Common myeloid progenitor, CD34-positive (primary cell): Measurements from ENCODE around the gene KCNAB3.

ENCODE experiments used
- CTCF ChIA-PET: fragments of 350-600 bp; sonication (Branson Sonifier 250); formaldehyde crosslinking; loops from one replicate; lab custom pipeline; 2021; ENCODE audit warnings: antibody characterized with exemption; lab: Charles Lee
- POLR2A ChIA-PET: fragments of 350-600 bp; sonication (Branson Sonifier 250); formaldehyde crosslinking; loops from one replicate; lab custom pipeline; 2021; ENCODE audit warnings: antibody characterized with exemption; lab: Charles Lee
- DNase-seq, 3 donors: peaks; one replicate each; pipeline versions ENCODE4 v3.0.0 to v3.0.0-alpha.2; 2013
- H3K27ac ChIP-seq, 2 experiments: 1 replicate in 1 of 2; 2 replicates in 1 of 2; pipeline ENCODE4 v1.7.0; 2013; ENCODE audit warnings: inconsistent platforms in 2 of 2, low read length in 2 of 2, mild to moderate bottlenecking in 2 of 2, low read depth in 1 of 2, moderate library complexity in 1 of 2; ENCODE audit not compliant: severe bottlenecking in 2 of 2, insufficient read depth in 1 of 2, poor library complexity in 1 of 2
- H3K27me3 ChIP-seq, 5 experiments: replicated peaks in 2 of 5; 1 replicate in 3 of 5; 2 replicates in 2 of 5; pipeline versions ENCODE4 v1.6.1 to v1.7.0; 2013; ENCODE audit warnings: low read length in 4 of 5, mild to moderate bottlenecking in 2 of 5, moderate library complexity in 2 of 5, inconsistent platforms in 1 of 5; ENCODE audit not compliant: insufficient read depth in 5 of 5, control insufficient read depth in 4 of 5
- H3K36me3 ChIP-seq, 4 experiments: 1 replicate in 2 of 4; 2 replicates in 2 of 4; pipeline versions ENCODE4 v1.6.1 to v1.7.0; 2013; ENCODE audit warnings: low read length in 3 of 4, control low read depth in 1 of 4, mild to moderate bottlenecking in 1 of 4; ENCODE audit not compliant: control insufficient read depth in 4 of 4, insufficient read depth in 4 of 4
- H3K4me1 ChIP-seq, 4 experiments: 1 replicate in 3 of 4; 2 replicates in 1 of 4; pipeline versions ENCODE4 v1.6.1 to v1.7.1; 2013; ENCODE audit warnings: low read length in 3 of 4, mild to moderate bottlenecking in 3 of 4, control low read depth in 1 of 4, inconsistent platforms in 1 of 4, moderate library complexity in 1 of 4; ENCODE audit not compliant: control insufficient read depth in 4 of 4, insufficient read depth in 4 of 4; ENCODE audit errors: control extremely low read depth in 1 of 4
- H3K4me3 ChIP-seq, 7 experiments: 1 replicate in 4 of 7; 2 replicates in 3 of 7; pipeline versions ENCODE4 v1.5.1 to v1.7.0; 2013; ENCODE audit warnings: mild to moderate bottlenecking in 7 of 7, low read length in 6 of 7, moderate library complexity in 6 of 7, inconsistent platforms in 2 of 7, low read depth in 2 of 7, control low read depth in 1 of 7; ENCODE audit not compliant: insufficient read depth in 4 of 7, control insufficient read depth in 1 of 7; ENCODE audit errors: extremely low read depth in 1 of 7
- H3K9me3 ChIP-seq, 5 experiments: 1 replicate in 4 of 5; 2 replicates in 1 of 5; pipeline versions ENCODE4 v1.6.1 to v1.7.1; 2013; ENCODE audit warnings: low read length in 4 of 5, mild to moderate bottlenecking in 2 of 5, inconsistent platforms in 1 of 5, low read depth in 1 of 5, moderate library complexity in 1 of 5; ENCODE audit not compliant: control insufficient read depth in 4 of 5, insufficient read depth in 2 of 5; ENCODE audit errors: control extremely low read depth in 1 of 5
- WGBS: methylation state at CpG from one replicate; pipeline ENCODE4 v1.1.5; 2013; ENCODE audit not compliant: insufficient coverage; 5-methylcytosine and 5-hydroxymethylcytosine counted together

KCNAB3 gene

DNA sequence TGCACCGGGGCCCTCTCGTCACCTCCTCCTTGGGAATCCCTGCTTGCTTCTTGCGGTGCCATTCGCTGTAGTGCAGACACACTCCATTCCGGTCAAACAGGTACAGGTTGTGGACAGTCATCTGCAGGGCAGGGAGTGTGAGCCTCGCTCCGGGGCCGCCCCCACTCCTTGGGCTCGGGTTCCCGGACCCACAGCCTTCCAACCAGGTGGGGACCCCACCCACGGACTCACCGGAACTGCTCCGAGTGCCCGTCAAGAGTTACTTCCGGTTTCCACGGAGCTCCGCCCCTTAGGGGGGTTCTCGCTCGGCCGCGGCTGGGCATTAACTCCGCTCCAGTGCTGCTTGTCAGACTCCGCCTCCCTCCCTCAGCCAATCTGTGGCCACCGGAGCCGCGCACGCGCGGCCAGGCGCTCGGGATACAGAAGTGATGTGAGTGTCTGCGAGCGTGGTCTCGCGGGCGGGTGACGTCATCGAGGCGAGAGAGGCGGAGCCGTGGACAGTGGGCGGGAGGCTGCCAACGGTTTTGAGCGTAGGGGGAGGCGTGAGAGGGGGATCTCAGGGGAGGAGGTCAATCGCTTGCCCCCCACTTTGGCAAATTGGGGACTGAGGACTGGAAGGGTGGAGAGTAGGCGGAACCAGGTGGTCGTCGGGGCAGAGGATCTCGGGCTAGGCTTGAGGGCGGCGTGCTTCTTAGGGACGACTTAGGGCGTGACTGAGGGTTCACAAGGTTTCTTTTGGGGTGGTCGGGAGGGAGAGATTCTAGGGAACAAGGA lies 2.2 kb upstream of the KCNAB3 start, which contains the start of the genes CNTROB and TRAPPC1:
CNTROB (plus strand) TSS at position 498 of the 774 bp plus-strand sequence. CDS start 874 bp downstream, outside the sequence.
TRAPPC1 (minus strand) TSS at position 238 of the 774 bp plus-strand sequence; CDS start at position 121, 117 bp downstream.
- Histone ChIP-seq H3K4me3 (peak within 1 kb of the TSS; percentile 50 to 98 (median 88)), H3K36me3 (peaks cover 2 to 30% (median 22%) of the 10 kb centered on the region in 4 experiments), H3K27me3 (no peaks in the 10 kb centered on the region), H3K27ac (peak within 1 kb of the TSS; percentile 92 to 97), H3K4me1 (peaks cover 7 to 37% (median 24%) of the 10 kb centered on the region in 4 experiments), H3K9me3 (no peaks in the 10 kb centered on the region)
- ChIA-PET POLR2A (interaction anchor here (0.7 to 3.0 kb wide), 8 partner anchors 10 to 699 kb away, joined by 3 to 13 read pairs (median 4); partner anchors contain the start of gene RNF227), CTCF (interaction anchor here (0.6 to 5.2 kb wide), 19 partner anchors 8 to 206 kb away, joined by 3 to 36 read pairs (median 7); no protein-coding TSS in a partner anchor)
- DNase-seq, result peak; percentile 99 to 100 (median 99)
- WGBS, result 0% methylated on average over 39 of the region's 55 CpGs

DNA sequence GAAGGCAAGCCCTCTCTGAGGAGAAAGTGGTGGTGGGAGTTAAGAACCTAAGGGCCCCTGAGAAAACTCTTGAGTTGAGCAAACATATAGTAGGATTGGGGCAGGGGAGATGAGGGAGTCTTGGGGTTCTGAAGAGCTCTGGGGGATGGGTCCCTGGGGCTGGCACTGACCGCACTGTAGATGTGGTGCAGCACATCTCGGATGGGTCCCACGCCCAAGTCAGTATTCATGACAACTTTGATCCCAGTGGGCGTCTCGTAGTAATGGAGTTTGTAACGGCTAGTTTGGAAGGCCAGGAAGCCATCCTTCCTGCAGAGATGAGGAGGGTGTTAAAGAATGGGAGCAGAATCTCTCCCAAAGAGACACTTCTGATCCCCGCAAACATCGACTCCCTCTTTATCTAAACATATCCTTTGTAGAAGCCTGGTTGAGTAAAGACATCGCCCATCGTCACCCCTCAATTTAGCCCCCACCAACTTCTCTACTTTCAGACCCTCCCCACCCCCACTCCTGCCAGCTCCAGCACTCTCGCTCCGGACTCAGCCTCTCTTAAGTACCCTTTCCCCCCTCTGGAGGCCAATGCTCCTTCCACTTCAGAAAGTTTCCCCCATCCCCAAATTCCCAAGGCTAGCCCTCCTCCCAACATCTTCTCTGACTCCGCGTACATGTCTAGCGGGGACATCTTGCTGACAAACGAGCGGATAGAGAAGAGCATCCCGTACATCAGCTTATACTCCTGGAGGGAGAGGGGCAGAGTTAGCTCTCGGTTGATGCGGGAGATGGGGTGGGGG lies 1.4 kb upstream of the KCNAB3 start:
- CTCF ChIA-PET, result interaction anchor here (0.6 to 5.2 kb wide), 12 partner anchors 9 to 150 kb away, joined by 3 to 36 read pairs (median 4); partner anchors contain the start of gene RNF227
- WGBS, result 60% methylated on average over 7 of the region's 20 CpGs
- Histone ChIP-seq H3K27me3 (no peaks in the 10 kb centered on the region), H3K9me3 (no peaks in the 10 kb centered on the region), H3K4me1 (peaks cover 7 to 37% (median 24%) of the 10 kb centered on the region in 4 experiments), H3K27ac (peak overlapping the region; percentile 59 to 97), H3K36me3 (peaks cover 2 to 22% (median 15%) of the 10 kb centered on the region in 4 experiments), H3K4me3 (peak overlapping the region; percentile 50 to 98 (median 88))
- no peak for DNase-seq
- POLR2A ChIA-PET, result interaction anchor here (0.6 to 3.0 kb wide), 6 partner anchors 9 to 453 kb away, joined by 3 to 13 read pairs (median 4); partner anchors contain the start of gene RNF227

DNA sequence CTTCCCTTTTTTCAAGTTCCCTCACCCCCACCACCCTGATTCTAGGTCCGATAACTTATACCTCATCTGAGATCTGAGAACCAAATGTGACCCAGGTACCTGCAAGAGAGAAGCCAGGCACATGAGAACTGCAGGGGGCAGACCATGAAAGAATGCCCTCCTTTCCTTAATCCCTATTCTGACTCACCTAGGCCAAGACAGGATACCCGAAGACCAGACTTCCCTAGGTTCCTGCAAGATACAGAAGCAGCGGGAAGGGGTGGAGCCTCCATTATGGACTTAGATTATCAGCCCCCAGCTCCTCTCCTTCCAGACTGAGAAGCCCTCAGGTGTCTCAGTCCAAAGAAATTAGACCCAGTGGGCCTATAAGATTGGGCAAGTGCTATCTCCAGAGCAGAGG lies 2.1 kb downstream of the KCNAB3 start:
- H3K4me3 ChIP-seq, result no peak overlapping the region
- WGBS, result 76% methylated on average over 2 of the region's 3 CpGs
- H3K9me3 ChIP-seq, result no peaks in the 10 kb centered on the region
- no peaks in the 10 kb centered on the region for H3K27me3 ChIP-seq
- POLR2A ChIA-PET, result no interaction called here
- H3K36me3 ChIP-seq, result peaks cover 0 to 9% (median 1%) of the 10 kb centered on the region in 4 experiments
- H3K27ac ChIP-seq, result no peak overlapping the region
- DNase-seq, result no peak
- H3K4me1 ChIP-seq, result peaks cover 2 to 34% (median 23%) of the 10 kb centered on the region in 4 experiments
- CTCF ChIA-PET, result interaction anchor here (1.0 to 2.5 kb wide), 3 partner anchors 10 to 57 kb away, joined by 3 to 11 read pairs (median 4); partner anchors contain the start of gene RNF227

DNA sequence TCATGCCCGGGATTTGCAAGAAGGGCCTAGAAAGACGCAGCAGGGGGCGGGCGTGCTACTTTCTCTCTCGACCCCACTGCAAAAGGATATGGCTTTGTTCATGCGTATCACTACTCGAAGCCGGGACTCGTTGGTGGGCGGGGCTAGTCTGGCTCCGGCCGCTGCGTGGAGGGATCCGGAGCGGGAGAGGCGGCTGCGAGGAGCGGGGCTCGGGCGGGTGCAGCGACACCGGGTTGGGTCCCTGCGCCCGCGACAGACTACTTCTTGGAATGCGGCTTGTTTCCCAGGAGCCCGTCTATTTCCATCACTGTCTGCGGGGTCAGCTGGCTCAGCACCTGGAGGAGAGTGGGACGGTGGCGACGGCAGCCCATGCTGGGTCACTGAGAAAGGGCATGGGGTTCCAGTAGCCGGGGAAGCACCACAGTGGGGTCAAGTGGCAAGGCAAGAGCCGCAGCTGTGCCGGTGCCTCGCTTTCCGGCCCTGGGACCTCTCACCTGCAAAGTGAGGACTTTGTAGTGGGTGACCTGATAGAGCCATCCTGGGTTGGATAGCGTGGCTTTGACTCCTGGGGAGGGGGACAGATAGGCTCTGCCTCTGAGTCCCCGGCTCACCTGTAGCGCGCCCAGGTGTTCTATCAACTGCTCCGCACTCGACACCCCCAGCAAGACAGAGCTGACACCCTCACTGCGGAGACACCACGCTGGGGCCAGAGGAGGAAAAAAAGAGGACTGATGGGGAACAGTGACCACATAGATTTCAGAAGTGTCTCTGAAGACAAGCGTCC lies 6.6 kb downstream of the KCNAB3 start:
- Histone ChIP-seq H3K9me3 (no peaks in the 10 kb centered on the region), H3K4me3 (peak overlapping the region in 6 of 7 experiments; percentile 24 to 82 (median 59)), H3K4me1 (peaks cover 3 to 21% (median 15%) of the 10 kb centered on the region in 4 experiments), H3K27ac (peak overlapping the region in 1 of 2 experiments; percentile 47), H3K27me3 (no peaks in the 10 kb centered on the region), H3K36me3 (peaks cover 0 to 3% (median 1%) of the 10 kb centered on the region in 4 experiments)
- CTCF ChIA-PET, result interaction anchor here (1.2 to 15.5 kb wide), 7 partner anchors 9 to 138 kb away, joined by 3 to 209 read pairs (median 4); partner anchors contain the start of genes CNTROB and TRAPPC1
- WGBS, result 25% methylated on average over 45 of the region's 45 CpGs
- DNase-seq, result peak; percentile 88 to 91 (median 89)
- POLR2A ChIA-PET, result interaction anchor here (1.5 kb wide), 1 partner anchor 9 kb away, joined by 6 read pairs; the partner anchor contains the start of genes CNTROB and TRAPPC1

DNA sequence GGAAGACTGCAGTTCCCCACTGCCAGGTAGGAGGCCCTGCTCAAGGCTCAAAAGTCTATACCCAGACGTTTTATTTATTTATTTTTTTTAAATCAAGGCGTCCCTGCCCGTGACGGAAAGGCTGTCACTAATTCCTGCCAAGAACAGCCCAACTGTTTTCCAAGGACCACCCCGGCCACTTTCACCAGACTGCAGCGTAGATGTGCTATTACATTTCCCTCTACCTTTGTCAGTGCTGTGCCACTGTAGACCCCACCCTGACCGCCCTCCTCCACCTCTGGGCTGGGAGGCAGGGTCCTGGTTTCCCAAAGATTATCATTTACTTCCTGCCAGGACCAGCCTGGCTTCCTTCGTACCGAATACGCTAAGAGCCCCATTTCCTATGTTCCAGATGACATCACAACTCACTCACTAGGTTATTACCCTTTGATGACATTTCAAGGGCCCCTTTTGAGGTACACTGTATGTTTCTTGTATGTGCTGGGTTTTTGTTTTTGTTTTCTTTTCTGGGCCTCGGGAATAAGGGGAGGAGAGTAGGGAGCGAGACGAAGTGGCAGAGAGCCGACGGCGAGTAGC lies 7.3 kb downstream of the KCNAB3 start:
- no peaks in the 10 kb centered on the region for H3K9me3 ChIP-seq
- peaks cover 3 to 21% (median 15%) of the 10 kb centered on the region in 4 experiments for H3K4me1 ChIP-seq
- peaks cover 0 to 3% (median 0%) of the 10 kb centered on the region in 4 experiments for H3K36me3 ChIP-seq
- peak overlapping the region in 5 of 7 experiments; percentile 40 to 82 (median 63) for H3K4me3 ChIP-seq
- no peaks in the 10 kb centered on the region for H3K27me3 ChIP-seq
- POLR2A ChIA-PET, result interaction anchor here (1.5 to 1.6 kb wide), 2 partner anchors 10 to 134 kb away, joined by 3 to 6 read pairs; partner anchors contain the start of genes CNTROB and TRAPPC1
- H3K27ac ChIP-seq, result peak overlapping the region in 1 of 2 experiments; percentile 47
- 49% methylated on average over 13 of the region's 16 CpGs for WGBS
- DNase-seq, result peak in 2 of 3 donors; percentile 26 to 46
- CTCF ChIA-PET, result interaction anchor here (0.6 to 15.5 kb wide), 8 partner anchors 10 to 155 kb away, joined by 3 to 209 read pairs (median 3); partner anchors contain the start of genes CNTROB and TRAPPC1
